HL-60/S4 treated with phorbol 12-myristate 13-acetate at 8.2 ng/mL for 4 days and 3 days (cell line): Measurements from ENCODE around the gene CST2.
"Not testable (repeated sequence)": the region's sequence is repeated elsewhere in the genome, so short reads cannot be mapped to it uniquely, and the experiment has no call there.

Experiments
- in situ Hi-C: fragments of 300-500 bp; cut with MboI; formaldehyde crosslinking; loops from 2 replicates; pipeline ENCODE4 v1.15.0; 2022; ENCODE audit warnings: low sequenced_read_pairs

Gene CST2, protein sequence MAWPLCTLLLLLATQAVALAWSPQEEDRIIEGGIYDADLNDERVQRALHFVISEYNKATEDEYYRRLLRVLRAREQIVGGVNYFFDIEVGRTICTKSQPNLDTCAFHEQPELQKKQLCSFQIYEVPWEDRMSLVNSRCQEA

DNA sequence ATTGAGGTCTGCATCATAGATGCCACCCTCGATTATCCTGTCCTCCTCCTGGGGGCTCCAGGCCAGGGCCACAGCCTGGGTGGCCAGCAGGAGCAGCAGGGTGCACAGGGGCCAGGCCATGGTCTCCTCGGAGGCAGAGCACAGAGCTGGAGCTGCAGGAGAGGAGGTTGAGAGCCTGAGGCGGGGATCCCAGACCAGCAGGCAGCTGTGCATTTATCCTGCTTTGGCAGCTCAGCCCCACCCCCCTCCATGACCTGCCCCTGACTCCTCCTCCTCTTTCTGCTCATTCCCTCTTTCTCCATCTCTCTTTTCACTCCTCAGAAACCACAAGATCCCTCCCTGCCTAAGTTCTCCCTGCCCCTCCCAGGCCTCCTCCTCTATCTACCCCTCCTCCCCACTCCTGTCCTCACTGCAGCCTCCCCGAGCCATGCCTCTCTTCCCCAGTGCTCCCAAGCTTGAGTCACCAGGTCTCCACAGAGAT, at the start of gene CST2:
Gene CST2, minus strand, starts transcription at position 189 of the 481 bp plus-strand sequence. Its CDS starts 69 bp downstream, at position 120.
- in situ Hi-C loops = no loop called here

DNA sequence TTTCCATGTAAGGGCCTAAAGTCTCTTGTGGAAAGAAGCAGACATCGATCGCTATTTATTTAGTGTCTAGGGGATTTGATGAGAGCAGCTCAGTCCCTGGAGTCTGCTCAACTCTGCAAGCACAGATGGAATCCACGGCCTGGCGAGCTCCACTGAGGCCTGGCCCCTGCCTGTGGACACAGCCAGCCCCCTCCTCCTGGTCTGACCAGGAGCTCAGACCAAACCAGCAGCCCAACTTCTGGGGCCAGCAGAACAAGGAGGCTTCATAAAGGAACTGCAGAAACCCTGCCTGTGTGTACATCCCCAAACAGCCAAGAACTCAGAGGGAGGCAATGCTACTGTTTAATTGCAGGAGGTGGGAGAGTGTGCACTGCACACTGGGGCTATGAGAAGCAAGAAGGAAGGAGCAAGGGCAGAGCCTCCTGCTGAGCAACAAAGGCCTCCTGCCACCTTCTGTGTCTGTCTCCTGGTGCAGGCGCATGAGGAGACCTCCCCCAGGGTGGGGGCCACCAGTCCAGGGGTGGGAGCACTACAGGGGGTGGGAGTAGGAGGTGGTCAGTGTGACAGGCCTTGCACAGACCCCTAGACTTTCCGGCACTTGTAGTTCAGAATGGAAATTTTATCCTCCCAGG, 49.2 kb upstream of the CST2 start:
- in situ Hi-C loops = loop anchor here (25.0 kb wide), 1 partner anchor 112 kb away; the partner anchor contains the start of gene GGTLC1

DNA sequence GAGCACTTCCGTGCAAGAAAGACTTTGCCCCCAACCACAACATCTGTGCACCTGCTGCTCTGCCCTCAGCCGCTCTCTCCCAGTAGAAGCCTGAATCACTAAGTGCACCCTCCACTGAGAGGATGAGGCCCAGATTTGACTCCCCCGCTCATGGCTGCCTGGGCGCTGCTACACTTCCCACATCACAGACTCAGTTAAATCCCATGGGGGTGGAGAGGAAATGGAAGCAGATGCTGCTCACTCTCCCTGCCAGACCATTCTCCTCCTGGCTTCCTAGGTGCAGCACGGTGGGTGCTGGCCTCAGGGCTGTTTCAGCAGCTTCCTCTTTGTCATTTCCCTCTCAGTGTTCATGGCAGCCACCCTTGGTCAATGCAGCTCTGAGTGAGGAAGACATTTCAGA, 48.2 kb upstream of the CST2 start:
- in situ Hi-C loops = loop anchor here (25.0 kb wide), 1 partner anchor 113 kb away; the partner anchor contains the start of gene GGTLC1

DNA sequence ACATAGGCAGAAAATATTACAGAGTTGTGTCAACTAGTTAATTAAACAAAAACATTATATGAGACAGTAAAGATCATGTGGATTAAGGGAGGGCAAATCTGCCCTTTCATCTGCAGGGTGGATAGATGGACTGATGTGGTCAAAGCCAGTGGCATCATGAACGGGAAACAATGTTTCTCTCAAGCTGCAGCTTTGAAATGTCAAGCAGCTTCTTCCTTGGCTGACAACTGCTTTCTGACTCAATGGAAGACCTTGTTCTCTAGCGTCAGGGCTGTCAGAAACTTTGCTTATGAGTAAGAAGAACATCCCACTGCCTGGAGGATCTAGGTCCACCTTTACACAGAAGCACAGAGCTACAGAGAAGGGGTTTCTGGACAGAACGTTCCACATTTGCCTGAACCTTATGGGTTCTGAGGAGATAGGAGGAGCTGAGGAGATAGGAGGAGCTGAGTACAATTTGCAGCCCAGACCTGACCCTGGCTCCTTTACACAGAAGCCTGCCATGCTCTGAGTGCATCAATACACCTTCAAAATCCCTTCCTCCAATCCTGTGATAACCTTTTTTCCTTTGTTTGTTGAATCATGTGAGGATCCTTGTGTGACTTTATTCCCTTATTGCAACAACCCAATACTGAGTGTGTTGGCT, 47.0 kb upstream of the CST2 start:
- in situ Hi-C loops = no loop called here

DNA sequence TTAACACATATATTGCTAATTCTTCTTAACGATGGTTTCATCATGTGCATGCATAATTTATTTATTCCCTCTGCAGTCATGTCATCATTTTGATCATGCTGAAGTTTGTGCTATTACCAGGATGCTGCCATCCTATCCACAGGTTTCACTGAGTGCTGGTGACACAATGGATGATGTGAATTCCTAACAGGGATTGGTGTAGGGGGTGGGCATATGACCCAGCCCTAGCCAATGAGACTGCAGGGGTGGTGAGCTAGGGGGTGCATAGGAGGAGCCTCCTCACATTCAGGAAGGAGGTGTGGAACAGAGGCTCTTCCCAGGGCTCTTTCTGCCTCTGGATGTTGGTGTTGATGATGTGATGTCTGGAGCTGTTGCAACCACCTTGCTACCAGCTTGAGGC, 45.5 kb upstream of the CST2 start:
- in situ Hi-C loops = no loop called here

DNA sequence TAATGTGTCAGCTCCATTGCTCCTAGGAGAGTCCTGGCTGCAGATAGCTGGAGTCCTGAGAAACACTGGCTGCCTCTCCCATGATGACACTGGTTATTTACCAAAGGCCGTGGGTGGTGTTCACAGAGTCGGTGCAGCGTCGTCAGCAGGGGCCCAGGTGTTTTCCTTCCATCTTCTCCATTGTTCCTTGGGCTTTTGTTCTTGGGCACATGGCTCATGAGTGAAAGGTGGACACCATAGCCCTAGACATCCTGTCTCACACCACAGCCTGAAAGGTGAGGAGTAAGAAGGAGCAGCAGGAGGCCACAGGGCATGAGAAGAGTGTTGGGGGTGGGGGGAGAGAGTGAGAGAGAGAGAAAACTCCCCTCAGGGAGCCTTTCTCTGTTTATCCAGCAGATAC, 43.9 kb upstream of the CST2 start:
- in situ Hi-C loops = no loop called here

DNA sequence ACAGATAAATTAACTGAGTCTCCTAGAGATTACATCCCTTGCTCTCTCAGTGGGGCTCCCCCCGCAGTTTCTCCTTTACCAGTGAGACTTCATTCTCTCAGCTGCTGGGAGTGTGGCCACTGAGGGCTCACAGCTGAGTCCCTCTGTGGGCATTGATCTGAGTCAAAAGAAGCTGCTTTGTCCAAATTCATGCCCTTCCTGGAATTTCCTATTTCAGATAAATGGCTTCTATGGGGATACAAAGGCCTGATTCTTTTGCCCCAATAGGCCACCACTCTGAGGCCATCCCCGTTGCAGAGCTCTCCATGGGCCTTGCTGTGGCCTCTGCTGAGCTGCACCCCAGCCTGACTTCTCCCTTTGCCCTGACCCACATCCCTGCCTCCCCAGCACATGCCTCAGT, 43.0 kb upstream of the CST2 start:
- in situ Hi-C loops = no loop called here

DNA sequence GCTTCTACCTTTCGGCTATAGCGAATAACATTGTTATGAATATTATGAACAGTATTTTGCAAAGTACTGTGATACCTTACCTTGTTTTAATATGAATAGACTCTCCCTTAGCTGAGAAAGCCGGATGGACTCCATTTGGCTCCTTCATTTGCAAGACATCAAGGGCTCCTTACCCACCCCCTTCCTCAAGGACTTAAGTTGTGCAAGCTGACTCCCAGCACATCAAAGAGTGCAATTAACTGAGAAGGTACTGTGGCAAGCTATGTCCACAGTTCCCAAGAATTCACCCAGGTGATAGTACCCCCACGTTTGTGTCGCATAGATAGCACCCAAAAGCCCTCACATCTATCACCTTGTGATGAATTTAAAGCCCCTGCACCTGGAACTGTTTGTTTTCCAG, 41.8 kb upstream of the CST2 start:
- in situ Hi-C loops = no loop called here

DNA sequence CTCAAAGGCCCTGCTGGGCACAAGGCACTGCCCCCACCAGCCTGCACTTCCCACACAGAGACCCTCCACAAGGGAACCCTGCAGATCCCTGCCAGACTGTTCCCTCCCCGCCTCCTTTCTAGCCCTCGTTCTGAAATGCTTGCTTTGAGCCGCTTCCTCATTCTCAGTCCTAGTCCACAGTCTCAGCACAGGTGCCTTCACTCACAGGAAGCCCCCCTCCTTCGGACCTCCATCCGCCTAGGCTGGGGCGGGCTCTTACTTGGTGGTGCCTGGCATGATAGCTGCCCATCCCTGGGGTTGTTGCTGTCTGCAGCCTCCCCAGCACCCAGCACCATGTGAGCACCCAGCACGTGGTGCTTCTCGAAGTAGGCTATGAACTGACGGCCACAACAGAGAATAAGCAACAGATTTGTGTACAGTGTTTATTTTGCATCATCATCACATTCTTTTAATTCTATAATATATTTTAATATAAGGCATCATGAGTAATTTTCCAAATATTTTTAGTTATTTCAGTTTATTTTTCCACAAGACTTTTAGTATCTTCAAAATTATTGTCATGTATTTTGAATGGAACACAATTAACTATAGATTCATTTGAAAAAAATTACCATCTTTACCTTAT, 40.7 kb upstream of the CST2 start:
- in situ Hi-C loops = no loop called here

DNA sequence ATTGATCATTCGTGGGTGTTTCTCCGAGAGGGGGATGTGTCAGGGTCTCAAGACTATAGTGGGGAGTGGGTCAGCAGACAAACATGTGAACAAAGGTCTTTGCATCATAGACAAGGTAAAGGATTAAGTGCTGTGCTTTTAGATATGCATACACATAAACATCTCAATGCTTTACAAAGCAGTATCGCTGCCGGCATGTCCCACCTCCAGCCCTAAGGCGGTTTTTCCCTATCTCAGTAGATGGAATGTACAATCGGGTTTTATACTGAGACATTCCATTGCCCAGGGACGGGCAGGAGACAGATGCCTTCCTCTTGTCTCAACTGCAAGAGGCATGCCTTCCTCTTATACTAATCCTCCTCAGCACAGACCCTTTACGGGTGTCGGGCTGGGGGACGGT, 34.2 kb upstream of the CST2 start:
- in situ Hi-C loops = not testable (repeated sequence)

DNA sequence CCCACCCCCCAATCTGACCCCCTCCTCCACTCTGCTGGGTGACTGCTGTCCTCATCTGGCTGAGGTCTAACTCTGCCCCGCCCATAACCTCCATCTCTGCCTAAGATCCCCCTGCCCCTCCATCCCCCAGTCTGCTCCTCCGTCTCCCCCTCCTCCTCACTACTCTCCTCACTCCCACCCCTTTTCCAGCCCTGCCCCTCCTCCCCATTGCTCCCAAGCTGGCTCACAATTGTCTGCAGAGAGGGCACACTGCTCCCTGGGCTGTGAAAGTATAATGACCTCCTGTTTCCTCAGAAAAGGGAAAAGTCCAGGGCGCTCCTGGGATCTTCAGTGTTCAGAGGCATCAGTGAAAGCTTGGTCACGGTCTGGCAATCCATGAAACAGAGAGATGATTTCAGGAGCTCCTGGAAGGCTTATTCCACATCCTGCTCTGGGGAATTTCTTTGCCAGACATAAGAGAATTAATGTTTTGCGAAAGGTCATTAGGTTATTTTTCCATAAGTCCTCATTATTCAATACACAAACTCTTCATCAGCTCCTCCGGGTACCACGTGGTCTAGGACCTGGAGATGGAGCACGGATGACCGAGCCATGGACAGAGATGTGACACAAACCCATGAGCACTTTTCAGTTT, 31.6 kb upstream of the CST2 start:
- in situ Hi-C loops = no loop called here

DNA sequence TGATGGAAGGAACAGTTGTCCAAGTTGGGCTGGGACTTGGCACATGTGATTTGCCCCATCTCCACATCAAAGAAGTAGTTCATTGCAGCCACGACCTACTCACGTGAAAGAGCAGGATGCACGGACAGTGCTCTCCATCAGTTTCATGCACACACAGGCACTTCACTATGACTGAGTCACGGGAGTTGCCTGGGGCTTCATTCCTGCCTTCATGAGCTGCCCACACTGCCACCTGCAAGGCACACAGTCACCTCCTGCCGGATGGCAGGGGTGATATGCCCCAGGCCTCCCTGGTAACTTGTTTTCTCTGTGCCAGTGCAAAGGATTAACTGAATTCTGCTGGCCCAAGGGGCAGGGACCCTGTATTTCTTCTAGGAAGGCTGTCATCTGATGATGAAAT, 30.2 kb upstream of the CST2 start:
- in situ Hi-C loops = no loop called here

DNA sequence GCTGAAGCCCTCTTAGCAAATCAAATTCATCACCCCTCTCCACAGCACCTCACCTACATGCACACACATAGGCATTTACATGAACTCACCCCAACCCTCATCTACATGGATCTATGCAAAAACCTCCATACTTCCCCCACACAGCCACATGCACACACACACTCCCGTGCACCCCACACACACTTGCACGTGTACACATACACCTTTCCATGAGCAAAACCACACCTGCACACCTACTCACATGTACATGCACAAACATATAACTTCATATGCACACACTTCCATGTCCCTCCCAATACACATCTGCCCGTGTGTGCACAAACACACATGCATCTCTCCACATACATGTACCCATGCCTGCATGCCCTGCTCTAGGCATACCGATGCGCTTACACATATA, 29.7 kb upstream of the CST2 start:
- in situ Hi-C loops = no loop called here

DNA sequence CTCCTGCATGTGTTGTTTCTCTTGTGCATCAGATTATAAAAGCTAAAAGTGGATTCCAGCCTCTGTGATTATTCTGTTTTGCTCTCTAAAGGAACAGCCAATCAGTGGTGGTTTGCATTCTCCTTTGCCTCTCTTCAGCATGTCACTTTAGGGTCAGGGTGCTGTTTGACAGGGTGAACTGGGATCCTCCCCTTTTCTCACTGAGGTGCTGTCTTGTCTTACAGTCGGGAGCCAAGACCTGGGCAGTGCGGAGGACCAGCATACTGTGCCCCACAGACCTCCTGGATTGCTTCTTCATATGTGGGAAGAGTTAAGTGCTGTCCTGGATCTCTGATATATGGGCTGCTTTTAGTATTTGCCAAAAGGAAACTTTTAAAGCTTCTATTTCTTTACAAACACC, 15.2 kb upstream of the CST2 start:
- in situ Hi-C loops = no loop called here

DNA sequence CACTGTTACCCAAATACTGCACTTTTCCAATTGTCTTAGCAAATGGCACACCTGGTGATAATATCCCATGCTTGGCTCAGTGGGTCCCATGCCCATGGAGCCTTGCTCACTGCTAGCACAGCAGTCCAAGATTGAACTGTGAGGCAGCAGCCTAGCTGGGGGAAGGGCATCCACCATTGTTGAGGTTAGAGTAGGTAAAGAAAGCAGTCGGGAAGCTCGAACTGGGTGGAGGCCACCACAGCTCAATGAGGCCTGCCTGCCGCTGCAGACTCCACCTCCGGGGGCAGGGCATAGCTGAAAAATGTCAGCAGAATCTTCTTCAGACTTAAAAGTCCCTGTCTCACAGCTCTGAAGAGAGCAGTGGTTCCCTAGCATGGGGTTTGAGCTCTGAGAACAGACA, 9.2 kb upstream of the CST2 start:
- in situ Hi-C loops = no loop called here

DNA sequence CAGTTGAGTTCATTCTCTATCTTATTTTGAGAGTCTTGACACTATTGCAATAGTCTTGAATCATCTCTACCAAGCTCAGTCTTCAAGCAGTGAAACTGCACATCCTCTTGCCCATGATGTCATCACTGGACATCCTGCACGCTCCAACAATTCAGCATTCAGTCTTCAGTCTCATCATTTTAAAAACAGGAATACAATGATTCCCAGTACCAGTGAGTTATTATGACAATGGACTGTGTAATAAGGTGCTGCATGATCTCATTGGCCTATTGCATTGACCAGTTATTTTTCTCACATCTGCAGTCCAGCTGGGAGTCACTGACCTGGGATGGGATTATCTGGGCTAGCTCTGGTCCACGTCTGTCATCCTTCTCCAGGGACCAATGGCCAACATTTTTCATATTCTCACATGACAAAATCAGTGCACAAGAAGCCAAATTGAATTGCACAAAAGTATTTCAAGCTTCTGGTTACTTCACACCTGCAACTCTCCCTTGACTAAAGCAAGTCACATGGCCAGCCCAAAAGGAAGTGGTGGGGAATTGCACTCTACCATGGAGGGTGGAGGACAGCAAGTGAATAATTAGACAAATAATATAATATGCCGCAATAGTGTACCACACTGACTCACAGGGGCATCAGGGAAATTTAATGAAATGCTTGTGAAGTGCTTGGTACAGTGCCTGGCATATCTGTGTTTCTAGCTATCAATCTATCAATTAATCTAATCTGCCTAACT, 6.4 kb upstream of the CST2 start:
- in situ Hi-C loops = no loop called here

DNA sequence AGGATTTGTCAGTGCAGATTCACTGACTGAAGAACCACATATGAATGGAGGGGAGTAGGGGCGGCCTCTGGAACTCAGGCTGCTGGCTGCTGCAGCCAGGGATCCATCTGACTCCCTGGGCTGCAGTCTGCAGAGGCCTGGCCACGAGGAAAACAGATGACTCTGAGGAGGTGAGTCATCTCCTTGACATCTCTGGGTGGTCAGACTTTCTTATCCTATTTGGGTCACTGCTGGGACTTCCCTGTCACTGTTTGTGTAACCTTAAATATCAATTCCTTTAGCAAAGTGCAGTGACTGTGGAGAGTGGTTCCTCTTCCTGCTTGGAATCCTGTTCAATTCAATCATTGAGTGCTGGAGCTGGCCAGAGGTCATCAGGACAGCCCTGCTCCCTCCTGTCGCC, 5.4 kb upstream of the CST2 start:
- in situ Hi-C loops = not testable (repeated sequence)

DNA sequence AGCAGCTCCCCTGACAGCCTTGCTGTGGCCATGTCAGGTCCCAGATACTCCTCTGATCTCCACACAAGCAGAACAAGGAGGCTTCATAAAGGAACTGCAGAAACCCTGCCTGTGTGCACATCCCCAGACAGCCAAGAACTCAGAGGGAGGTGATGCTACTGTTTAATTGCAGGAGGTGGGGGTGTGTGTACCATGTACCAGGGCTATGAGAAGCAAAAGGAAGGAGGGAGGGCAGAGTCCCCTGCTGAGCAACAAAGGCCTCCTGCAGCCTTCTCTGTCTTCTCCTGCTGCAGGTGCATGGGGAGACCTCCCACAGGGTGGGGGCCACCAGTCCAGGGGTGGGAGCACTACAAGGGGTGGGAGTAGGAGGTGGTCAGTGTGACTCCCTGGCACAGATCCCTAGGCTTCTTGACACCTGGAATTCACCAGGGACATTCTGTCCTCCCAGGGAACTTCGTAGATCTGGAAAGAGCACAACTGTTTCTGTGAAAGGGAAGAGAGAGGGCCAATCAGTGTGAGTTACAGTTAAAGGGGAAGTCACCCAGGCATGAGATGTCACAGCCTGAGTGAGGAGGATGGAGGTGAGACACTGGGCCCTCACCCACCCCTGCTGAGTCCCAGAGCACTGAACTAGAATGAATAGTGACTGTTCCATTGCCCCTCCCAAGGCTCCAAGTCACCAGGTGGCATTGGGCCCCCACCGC, 2.8 kb downstream of the CST2 start:
- in situ Hi-C loops = no loop called here

DNA sequence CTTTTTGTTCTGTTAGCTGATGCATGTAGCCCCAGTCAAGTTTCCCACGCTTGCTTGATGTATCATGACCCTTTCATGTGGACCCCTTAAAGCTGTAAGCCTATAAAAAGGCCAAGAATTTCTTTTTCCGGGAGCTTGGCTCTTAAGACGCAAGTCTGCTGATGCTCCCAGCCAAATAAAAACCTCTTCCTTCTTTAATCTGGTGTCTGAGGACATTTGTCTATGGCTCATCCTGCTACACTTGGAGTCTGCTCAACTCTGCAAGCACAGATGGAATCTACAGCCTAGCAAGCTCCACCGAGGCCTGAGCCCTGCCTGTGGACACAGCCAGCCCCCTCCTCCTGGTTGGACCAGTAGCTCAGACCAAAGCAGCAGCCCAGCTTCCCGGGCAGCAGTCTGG, 3.4 kb downstream of the CST2 start:
- in situ Hi-C loops = no loop called here

DNA sequence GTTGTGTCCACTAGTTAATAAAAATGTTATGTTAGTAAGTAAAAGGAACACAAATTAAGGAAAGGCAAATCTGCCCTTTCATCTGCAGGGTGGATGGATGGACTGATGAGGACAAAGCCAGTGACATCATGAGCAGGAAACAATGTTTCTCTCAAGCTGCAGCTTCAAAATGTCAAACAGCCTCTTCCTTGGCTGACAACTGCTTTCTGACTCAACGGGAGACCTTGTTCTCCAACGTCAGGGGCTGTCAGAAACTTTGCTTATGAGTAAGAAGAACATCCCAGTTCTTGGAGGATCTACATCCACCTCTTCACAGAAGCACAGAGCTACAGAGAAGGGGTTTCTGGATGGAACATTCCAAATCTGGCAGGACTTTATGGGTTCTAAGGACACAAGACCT, 6.0 kb downstream of the CST2 start:
- in situ Hi-C loops = no loop called here
